Body of pancreas (tissue), 4 donors: Measurements from ENCODE around the gene ZNF516.

Source experiments
- CTCF ChIP-seq, 7 experiments: fragments of 450-650 bp in 4 of 7; fragments of 200-600 bp in 3 of 7; sonication (generic) in 3 of 7; IDR thresholded peaks; one replicate each; pipeline ENCODE4 v1.5.1; 2016 to 2019; ENCODE audit warnings: antibody characterized with exemption in 7 of 7
- POLR2A ChIP-seq, 3 donors: fragments of 450-650 bp; IDR thresholded peaks; one replicate each; pipeline ENCODE4 v1.6.1; 2016; ENCODE audit warnings: antibody characterized with exemption in 3 of 3, mild to moderate bottlenecking in 2 of 3

GRCh38 chr18:76522551-76522950 is 27.5 kb upstream of the ZNF516 start:
- TF ChIP-seq CTCF (IDR thresholded peaks at IDR 0.05): no peak
- TF ChIP-seq POLR2A (IDR thresholded peaks at IDR 0.05): no peak
